GM23338 (cell line): ENCODE measurements around the gene SRA1. TPM values are rescaled to one million over a fixed set of nuclear protein-coding genes. Genes with fewer than 3 reads are reported as not detected.

Source experiments
- ATAC-seq: fragments of 200-7000 bp; cut with Tn5 transposase; 3 replicates; pipeline ENCODE4 v1.9.1; 2020
- DNase-seq: peaks from one replicate; pipeline ENCODE4 v3.0.0-alpha.2; 2015; ENCODE audit warnings: low spot score
- H2AFZ ChIP-seq: fragments of 200-600 bp; sonication (generic); 2 replicates; pipeline ENCODE4 v1.8.0; 2016; ENCODE audit warnings: antibody characterized with exemption, mild to moderate bottlenecking, moderate library complexity
- H3F3A ChIP-seq: fragments of 200-600 bp; sonication (generic); replicated peaks from 2 replicates; pipeline ENCODE4 v1.8.0; 2017; ENCODE audit warnings: antibody characterized with exemption, mixed run types, low read depth
- H3K27ac ChIP-seq: fragments of 200-600 bp; sonication (generic); 2 replicates; pipeline ENCODE4 v1.6.1; 2016; ENCODE audit warnings: low read depth
- H3K27me3 ChIP-seq: fragments of 200-600 bp; sonication (generic); 2 replicates; pipeline ENCODE4 v1.8.0; 2016; ENCODE audit warnings: mild to moderate bottlenecking, mixed run types, moderate library complexity; ENCODE audit not compliant: insufficient read depth
- H3K36me3 ChIP-seq: fragments of 200-600 bp; sonication (generic); 2 replicates; pipeline ENCODE4 v1.8.0; 2016; ENCODE audit warnings: mild to moderate bottlenecking; ENCODE audit not compliant: insufficient read depth
- H3K4me1 ChIP-seq: fragments of 200-600 bp; sonication (generic); 2 replicates; pipeline ENCODE4 v1.8.0; 2016; ENCODE audit warnings: mild to moderate bottlenecking, moderate library complexity; ENCODE audit not compliant: insufficient read depth
- H3K4me2 ChIP-seq: fragments of 200-600 bp; sonication (generic); 2 replicates; pipeline ENCODE4 v1.7.1; 2017; ENCODE audit warnings: mixed run types
- H3K4me3 ChIP-seq: fragments of 200-600 bp; sonication (generic); 2 replicates; pipeline ENCODE4 v1.6.1; 2016; ENCODE audit warnings: mixed run types
- H3K79me2 ChIP-seq: fragments of 200-600 bp; sonication (generic); replicated peaks from 2 replicates; pipeline ENCODE4 v1.8.0; 2017; ENCODE audit warnings: mild to moderate bottlenecking; ENCODE audit not compliant: insufficient read depth
- H3K9me2 ChIP-seq: fragments of 200-600 bp; sonication (generic); 2 replicates; pipeline ENCODE4 v1.8.0; 2017; ENCODE audit not compliant: insufficient read depth
- H4K20me1 ChIP-seq: fragments of 200-600 bp; sonication (generic); replicated peaks from 2 replicates; pipeline ENCODE4 v1.8.0; 2017; ENCODE audit warnings: mild to moderate bottlenecking; ENCODE audit not compliant: insufficient read depth
- H3K27ac Mint-ChIP-seq: 2 replicates; pipeline ENCODE4 v1.8.0; 2020; ENCODE audit warnings: inconsistent platforms, mild to moderate bottlenecking, moderate library complexity, mixed read lengths
- H3K27me3 Mint-ChIP-seq: 3 replicates; pipeline ENCODE4 v1.8.0; 2022; ENCODE audit warnings: low read depth, mild to moderate bottlenecking, moderate library complexity, mixed read lengths, inconsistent platforms; ENCODE audit not compliant: insufficient read depth, poor library complexity
- H3K36me3 Mint-ChIP-seq: 3 replicates; pipeline ENCODE4 v1.8.0; 2021; ENCODE audit warnings: low read depth, mild to moderate bottlenecking, inconsistent platforms, moderate library complexity, mixed read lengths
- H3K4me1 Mint-ChIP-seq: 3 replicates; pipeline ENCODE4 v1.8.0; 2020; ENCODE audit warnings: mild to moderate bottlenecking, inconsistent platforms, mixed read lengths
- H3K4me3 Mint-ChIP-seq: 3 replicates; pipeline ENCODE4 v1.8.0; 2021; ENCODE audit warnings: moderate library complexity, mild to moderate bottlenecking, inconsistent platforms, mixed read lengths
- H3K9me3 Mint-ChIP-seq: 3 replicates; pipeline ENCODE4 v1.8.0; 2020; ENCODE audit warnings: moderate library complexity, mild to moderate bottlenecking, inconsistent platforms, mixed read lengths
- CREB1 ChIP-seq: fragments of 250-450 bp; sonication (Bioruptor Pico); IDR thresholded peaks from 2 replicates; pipeline ENCODE4 v1.5.0; 2020; ENCODE audit warnings: low read depth, mild to moderate bottlenecking, moderate library complexity
- ETS1 ChIP-seq: IDR thresholded peaks from 2 replicates; pipeline ENCODE4 v1.6.1; 2016; ENCODE audit warnings: antibody characterized with exemption
- EZH2 ChIP-seq: fragments of 200-600 bp; sonication (generic); IDR thresholded peaks from one replicate; pipeline ENCODE4 v1.8.0; 2017; ENCODE audit warnings: antibody characterized with exemption, mild to moderate bottlenecking, low read depth; ENCODE audit not compliant: unreplicated experiment
- EZH2phosphoT487 ChIP-seq: fragments of 200-600 bp; sonication (generic); IDR thresholded peaks from one replicate; pipeline ENCODE4 v1.8.1; 2018; ENCODE audit warnings: antibody characterized with exemption; ENCODE audit not compliant: unreplicated experiment
- JUNB ChIP-seq: IDR thresholded peaks from one replicate; pipeline ENCODE4 v1.6.1; 2016; ENCODE audit warnings: antibody characterized with exemption; ENCODE audit not compliant: unreplicated experiment
- POLR2AphosphoS5 ChIP-seq: IDR thresholded peaks from 2 replicates; pipeline ENCODE4 v1.6.1; 2016; ENCODE audit warnings: antibody characterized with exemption, low read depth
- STAT1 ChIP-seq: IDR thresholded peaks from one replicate; pipeline ENCODE4 v1.6.1; 2016; ENCODE audit warnings: antibody characterized with exemption; ENCODE audit not compliant: unreplicated experiment
- ZNF114 ChIP-seq: fragments of 250-450 bp; sonication (Bioruptor Pico); IDR thresholded peaks from 2 replicates; pipeline ENCODE4 v1.5.0; 2020; ENCODE audit warnings: mild to moderate bottlenecking, moderate library complexity
- polyA plus RNA-seq: library from polyadenylated mRNA; unstranded; fragments of >200 nt; fragmentation: Nextera tagmentation; extraction: Ambion mirVana; gene quantifications from 2 replicates; pipeline ENCODE4 v1.2.1, GENCODE V29; 2016
- total RNA-seq: library from RNA; depleted of rRNA; stranded (reverse); fragments of >200 nt; shearing (Covaris generic); gene quantifications from 2 replicates; pipeline ENCODE4 v1.2.3, GENCODE V29; 2014
- TF ChIP-seq, protein P1 (sequence below), 2 experiments: fragments of 200-600 bp in 1 of 2; sonication (generic) in 1 of 2; conservative IDR thresholded peaks; 2 replicates each; pipeline versions ENCODE4 v1.5.1 to v1.6.1; 2016 to 2017; ENCODE audit warnings: antibody characterized with exemption in 2 of 2, low read depth in 2 of 2, mild to moderate bottlenecking in 2 of 2, moderate library complexity in 1 of 2

SRA1 gene
- total and polyA plus RNA-seq, 2 experiments from 2014 or later, result 38.4 to 74.7 TPM

GRCh38 chr5:140575309-140575708 is 18.0 kb upstream of the SRA1 start (continued):
- TF ChIP-seq, protein P1, sequence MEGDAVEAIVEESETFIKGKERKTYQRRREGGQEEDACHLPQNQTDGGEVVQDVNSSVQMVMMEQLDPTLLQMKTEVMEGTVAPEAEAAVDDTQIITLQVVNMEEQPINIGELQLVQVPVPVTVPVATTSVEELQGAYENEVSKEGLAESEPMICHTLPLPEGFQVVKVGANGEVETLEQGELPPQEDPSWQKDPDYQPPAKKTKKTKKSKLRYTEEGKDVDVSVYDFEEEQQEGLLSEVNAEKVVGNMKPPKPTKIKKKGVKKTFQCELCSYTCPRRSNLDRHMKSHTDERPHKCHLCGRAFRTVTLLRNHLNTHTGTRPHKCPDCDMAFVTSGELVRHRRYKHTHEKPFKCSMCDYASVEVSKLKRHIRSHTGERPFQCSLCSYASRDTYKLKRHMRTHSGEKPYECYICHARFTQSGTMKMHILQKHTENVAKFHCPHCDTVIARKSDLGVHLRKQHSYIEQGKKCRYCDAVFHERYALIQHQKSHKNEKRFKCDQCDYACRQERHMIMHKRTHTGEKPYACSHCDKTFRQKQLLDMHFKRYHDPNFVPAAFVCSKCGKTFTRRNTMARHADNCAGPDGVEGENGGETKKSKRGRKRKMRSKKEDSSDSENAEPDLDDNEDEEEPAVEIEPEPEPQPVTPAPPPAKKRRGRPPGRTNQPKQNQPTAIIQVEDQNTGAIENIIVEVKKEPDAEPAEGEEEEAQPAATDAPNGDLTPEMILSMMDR (conservative IDR thresholded peaks at IDR 0.05; ENCODE audit: low read depth in 2 of 2), result peak; percentile 56 to 84

DNA sequence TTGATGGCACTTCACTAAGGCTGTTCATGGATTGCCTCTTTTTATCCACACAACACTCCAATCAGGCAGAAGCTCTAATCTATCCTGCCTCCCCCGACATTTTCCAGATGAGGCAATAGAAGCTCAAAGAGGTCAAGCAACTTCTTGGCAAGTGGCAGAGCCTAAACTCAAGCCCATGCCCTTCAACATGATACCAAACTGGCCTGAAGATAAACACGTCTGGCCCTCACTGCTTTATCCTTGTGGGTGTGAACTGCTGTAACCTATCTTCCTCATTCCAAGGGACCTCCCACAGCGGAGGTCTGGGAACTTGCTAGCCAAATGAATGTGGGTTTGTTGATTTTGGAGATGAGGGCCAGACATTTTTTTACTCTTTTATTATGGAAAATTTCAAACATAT is 16.9 kb upstream of the SRA1 start:
- no peak overlapping the region for H3K27ac Mint-ChIP-seq
- Histone ChIP-seq H3K36me3 (no peaks in the 10 kb centered on the region), H3K9me2 (no peaks in the 10 kb centered on the region), H3K27ac (no peak overlapping the region), H2AFZ (no peak overlapping the region), H3K27me3 (no peaks in the 10 kb centered on the region), H3K79me2 (no peaks in the 10 kb centered on the region), H3K4me2 (no peak overlapping the region), H4K20me1 (0 out of 2 replicates have a peak, but pooled peaks cover 6% of the 10 kb centered on the region), H3K4me1 (no peaks in the 10 kb centered on the region), H3F3A (no peaks in the 10 kb centered on the region), H3K4me3 (no peak overlapping the region)
- ATAC-seq (no peak), DNase-seq (no peak)
- H3K4me1 Mint-ChIP-seq, result no peaks in the 10 kb centered on the region
- H3K36me3 Mint-ChIP-seq, result no peaks in the 10 kb centered on the region
- H3K9me3 Mint-ChIP-seq, result no peaks in the 10 kb centered on the region
- no peak overlapping the region; the same call in 2 of the 3 replicates for H3K4me3 Mint-ChIP-seq
- TF ChIP-seq EZH2phosphoT487 (no peak), ZNF114 (no peak)
- no peaks in the 10 kb centered on the region for H3K27me3 Mint-ChIP-seq

GRCh38 chr5:140573683-140574082 is 16.4 kb upstream of the SRA1 start:
- H3K9me2 ChIP-seq, result no peaks in the 10 kb centered on the region
- H2AFZ ChIP-seq, result no peak overlapping the region
- H3K27me3 Mint-ChIP-seq, result no peaks in the 10 kb centered on the region
- H3K4me3 ChIP-seq, result no peak overlapping the region
- H3K27ac Mint-ChIP-seq, result no peak overlapping the region
- no peaks in the 10 kb centered on the region for H3K79me2 ChIP-seq
- no peaks in the 10 kb centered on the region for H3K27me3 ChIP-seq
- no peaks in the 10 kb centered on the region for H3K4me1 ChIP-seq
- no peak overlapping the region for H3K4me3 Mint-ChIP-seq
- DNase-seq (no peak), ATAC-seq (no peak)
- H3K36me3 Mint-ChIP-seq, result no peaks in the 10 kb centered on the region
- TF ChIP-seq STAT1 (no peak), POLR2AphosphoS5 (no peak), CREB1 (CRISPR knock-in tag) (no peak), EZH2phosphoT487 (no peak)
- H3K27ac ChIP-seq, result no peak overlapping the region
- H4K20me1 ChIP-seq, result peaks cover 8% of the 10 kb centered on the region; the same call in 1 of the 2 replicates
- H3K9me3 Mint-ChIP-seq, result no peaks in the 10 kb centered on the region
- no peaks in the 10 kb centered on the region for H3K4me1 Mint-ChIP-seq
- no peak overlapping the region for H3K4me2 ChIP-seq
- no peaks in the 10 kb centered on the region for H3K36me3 ChIP-seq
- no peaks in the 10 kb centered on the region for H3F3A ChIP-seq

DNA sequence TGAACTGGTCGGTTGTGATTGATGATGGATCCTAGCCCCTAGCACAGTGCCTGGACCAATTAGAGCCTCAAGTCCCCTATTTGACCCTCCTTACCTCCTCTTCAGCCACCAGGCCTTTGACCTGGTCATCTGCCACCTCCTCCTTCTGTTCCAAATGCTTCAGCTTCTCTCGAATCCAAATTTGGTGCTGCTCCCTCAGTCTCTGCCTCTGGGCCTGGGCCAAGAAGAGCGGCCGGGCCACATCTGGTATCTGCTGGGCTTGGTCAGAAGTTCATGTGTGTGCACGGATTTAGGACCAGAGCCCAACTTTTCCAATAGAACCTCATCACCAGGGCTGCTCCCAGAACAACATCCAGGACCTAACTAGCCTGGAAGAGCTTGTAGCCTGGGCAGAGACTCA is 13.8 kb upstream of the SRA1 start:
- H3K9me2 ChIP-seq, result no peaks in the 10 kb centered on the region
- H3K36me3 ChIP-seq, result no peaks in the 10 kb centered on the region
- ATAC-seq (no peak), DNase-seq (no peak)
- no peaks in the 10 kb centered on the region for H3K27me3 ChIP-seq
- H3F3A ChIP-seq, result no peaks in the 10 kb centered on the region
- H3K4me3 Mint-ChIP-seq, result no peak overlapping the region
- no peak overlapping the region for H3K4me3 ChIP-seq
- H3K27ac Mint-ChIP-seq, result no peak overlapping the region
- H3K4me2 ChIP-seq, result no peak overlapping the region
- no peaks in the 10 kb centered on the region for H3K4me1 ChIP-seq
- H3K36me3 Mint-ChIP-seq, result peaks cover 16% of the 10 kb centered on the region
- peaks cover 8% of the 10 kb centered on the region for H3K27me3 Mint-ChIP-seq
- H3K79me2 ChIP-seq, result no peaks in the 10 kb centered on the region
- H2AFZ ChIP-seq, result no peak overlapping the region
- H3K27ac ChIP-seq, result no peak overlapping the region
- H4K20me1 ChIP-seq, result peaks cover 8% of the 10 kb centered on the region; the same call in 1 of the 2 replicates
- no peaks in the 10 kb centered on the region; the same call in 2 of the 3 replicates for H3K4me1 Mint-ChIP-seq
- no peaks in the 10 kb centered on the region for H3K9me3 Mint-ChIP-seq
- TF ChIP-seq STAT1 (no peak), CREB1 (CRISPR knock-in tag) (no peak), ZNF114 (no peak), JUNB (no peak), ETS1 (no peak), EZH2 (no peak)
- TF ChIP-seq, protein P1 (conservative IDR thresholded peaks at IDR 0.05; ENCODE audit: low read depth in 2 of 2), result no peak
